NAMALWA (cell line): ENCODE results near the gene UCK1.

Source experiments
- DNase-seq: peaks from one replicate; pipeline ENCODE4 v3.0.0-alpha.2; 2015; ENCODE audit warnings: low spot score

Gene UCK1

DNA sequence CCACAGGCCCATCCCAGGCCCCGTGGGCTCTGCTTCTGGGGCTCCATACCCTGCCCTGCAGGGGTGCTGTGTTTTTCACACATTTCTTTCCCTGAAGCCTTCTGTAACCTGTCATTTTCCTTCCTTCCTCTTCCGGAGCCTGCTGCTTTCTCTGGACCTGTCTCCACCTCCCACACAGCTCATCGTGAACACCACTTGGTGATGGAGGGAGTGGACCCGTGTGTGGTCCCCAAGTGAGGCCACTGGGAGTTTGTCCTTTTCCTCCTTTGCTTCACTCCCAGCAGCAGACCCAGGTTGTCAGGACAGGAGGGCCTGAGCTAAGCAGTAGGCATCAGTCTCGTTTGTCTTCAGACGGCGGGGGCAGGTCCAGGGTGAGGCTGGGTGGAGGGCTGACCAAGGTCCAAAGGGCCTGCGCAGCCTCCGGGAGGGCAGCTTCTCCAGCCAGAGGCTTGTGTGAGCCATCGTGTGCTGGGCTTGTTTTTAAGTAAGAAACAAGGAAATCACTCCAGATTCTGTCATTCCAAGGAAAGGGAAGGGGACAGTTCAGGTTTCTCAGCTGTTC is 34.1 kb downstream of the UCK1 start:
- DNase-seq, result no peak

DNA sequence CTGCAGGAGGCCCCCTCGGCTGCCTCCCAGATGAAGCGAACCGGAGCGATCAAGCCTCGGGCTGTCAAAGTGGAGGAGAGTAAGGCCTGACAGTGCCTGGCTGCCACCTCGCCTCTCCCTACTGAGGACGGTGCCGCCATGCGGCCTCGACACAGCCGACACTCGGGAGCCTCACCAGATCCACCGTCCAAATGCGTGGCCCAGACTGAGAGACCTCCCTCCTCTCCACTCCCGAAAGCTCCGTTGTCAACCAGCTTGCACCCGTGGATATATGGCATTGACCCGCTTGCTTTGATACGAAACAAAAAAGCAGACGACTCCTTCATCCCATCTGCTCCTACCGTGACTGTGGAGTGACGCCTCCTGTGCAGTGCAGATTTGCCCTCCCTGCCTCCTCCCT is 35.3 kb downstream of the UCK1 start:
- DNase-seq, result no peak

DNA sequence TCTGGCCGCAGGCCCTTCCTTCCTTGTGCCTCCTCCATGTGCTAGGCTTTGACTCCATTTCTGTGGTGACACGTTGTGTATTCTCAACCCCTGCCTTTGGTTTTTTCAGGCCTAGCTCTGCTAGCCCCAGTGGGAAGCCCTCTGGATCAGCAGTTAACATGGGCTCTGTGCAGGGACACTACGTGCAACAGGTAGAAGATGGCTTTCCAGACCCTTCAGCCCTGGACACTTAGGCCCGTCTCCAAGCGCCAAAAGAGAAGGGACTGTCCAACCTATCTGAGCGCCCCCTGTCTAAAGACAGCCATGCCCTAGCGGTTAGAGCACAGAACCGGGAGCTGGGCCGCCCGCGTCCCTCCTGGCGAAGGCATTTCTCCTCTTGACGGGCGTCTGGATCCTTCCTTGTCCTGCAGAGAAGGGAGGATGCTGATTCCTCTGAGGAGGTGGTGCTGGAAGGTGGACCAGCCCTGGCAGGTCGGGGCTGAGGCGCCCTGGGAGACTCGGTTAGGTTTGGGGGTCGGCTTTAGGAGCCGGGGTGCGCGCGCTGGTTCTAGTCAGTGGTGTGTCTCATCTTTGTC is 36.7 kb downstream of the UCK1 start:
- no peak for DNase-seq

DNA sequence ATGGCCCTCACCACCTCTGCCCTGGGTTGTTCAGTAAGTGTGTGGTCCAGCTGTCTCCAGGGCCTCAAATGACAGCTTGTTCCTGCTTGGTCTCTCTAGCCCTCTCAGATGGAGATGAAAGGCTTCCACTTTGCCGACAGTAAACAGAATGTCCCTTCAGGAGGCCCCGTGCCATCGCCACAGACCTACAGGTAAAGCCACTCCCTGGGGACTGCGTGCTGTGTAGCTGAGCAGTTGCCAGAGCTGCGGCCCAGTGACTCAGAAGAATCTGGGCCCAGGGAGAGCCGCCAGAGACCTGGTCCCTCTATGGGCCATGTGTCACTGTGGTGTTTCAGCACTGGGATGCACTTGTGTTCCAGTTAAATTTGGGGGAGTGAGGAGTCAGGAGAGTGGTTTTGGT is 39.0 kb downstream of the UCK1 start:
- no peak for DNase-seq

DNA sequence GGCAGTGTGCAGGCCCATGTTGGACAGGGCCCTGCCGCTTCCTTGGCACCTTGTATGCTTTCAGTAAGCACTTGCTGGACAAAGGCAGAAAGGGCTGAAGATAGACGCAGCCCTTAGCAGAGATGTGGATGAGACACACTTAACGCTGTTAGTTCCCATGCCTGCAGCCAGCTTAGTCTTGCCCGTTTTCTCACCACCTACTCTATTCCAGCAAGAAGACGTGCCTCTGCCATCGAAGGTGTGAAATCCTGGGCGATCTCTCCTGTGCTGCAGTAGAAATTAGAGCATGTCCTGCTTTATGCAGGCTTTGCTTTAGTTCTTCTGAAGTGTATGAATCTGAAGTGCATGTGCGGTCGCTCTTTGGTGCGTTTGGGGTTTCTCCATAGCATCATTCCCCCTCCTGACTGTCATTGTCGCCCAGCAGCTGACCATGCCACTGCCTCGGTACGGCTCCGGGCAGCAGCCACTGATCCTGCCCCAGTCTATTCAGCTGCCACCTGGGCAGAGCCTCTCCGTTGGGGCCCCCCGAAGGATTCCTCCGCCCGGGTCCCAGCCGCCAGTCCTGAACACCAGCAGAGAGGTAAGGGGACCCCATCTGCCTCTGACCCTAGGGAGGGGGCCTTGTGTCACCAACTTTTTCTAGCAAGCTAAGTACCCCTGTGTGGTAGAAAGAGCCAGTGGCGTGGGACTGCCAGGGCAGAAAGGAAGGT is 39.9 kb downstream of the UCK1 start:
- DNase-seq, result no peak

DNA sequence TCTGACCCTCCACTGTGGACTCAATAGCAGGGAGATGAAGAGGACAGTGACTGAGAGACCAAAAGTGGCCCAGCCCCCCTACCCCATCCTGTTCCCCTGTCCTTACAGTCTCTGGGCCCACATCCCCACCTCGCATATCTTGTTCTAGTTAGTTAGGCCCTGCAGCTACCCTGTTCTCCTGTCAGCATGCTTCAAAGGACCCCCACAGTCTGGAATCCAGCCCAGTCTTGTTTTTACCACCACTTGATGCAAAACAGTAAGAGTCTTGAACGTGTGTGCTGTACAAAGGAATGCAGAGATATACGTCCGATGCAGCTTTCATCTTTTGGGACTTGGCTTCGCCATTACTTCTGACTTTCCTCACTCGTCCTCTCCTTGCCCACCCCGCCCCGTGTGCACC is 40.5 kb downstream of the UCK1 start:
- no peak for DNase-seq

DNA sequence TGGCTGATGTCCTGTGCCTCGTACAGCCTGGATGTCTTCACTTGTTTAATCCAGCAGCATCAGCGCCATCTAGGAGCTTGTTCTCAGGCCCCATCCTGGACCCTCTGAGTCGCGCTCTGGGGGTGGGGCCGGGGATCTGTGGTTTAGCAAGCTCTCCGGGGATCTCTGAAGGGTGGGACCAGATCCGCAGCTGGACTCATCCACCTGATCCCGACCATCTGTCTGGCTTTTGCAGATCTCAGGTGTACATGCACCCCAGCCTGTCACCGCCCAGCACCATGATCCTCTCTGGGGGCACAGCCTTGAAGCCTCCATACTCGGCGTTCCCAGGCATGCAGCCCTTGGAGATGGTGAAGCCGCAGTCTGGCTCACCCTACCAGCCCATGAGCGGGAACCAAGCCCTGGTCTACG is 43.4 kb downstream of the UCK1 start:
- no peak for DNase-seq

DNA sequence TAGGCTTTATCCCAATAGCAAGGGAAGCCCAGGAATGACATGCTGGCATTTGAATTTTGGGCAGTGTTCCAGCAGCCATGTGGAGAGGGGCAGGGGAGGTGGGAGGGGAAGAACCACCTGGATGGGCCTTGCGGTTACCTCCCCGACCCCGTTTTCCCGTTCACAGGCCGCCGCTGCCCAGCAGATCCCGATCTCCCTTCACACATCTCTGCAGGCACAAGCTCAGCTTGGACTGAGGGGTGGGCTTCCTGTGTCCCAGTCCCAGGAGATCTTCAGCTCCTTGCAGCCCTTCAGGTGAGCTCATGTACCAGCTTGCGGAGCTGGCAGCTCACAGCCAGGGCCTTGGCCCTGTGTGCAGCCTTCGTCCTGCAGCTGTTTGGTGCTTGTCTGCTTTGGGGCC is 44.1 kb downstream of the UCK1 start:
- DNase-seq, result no peak

DNA sequence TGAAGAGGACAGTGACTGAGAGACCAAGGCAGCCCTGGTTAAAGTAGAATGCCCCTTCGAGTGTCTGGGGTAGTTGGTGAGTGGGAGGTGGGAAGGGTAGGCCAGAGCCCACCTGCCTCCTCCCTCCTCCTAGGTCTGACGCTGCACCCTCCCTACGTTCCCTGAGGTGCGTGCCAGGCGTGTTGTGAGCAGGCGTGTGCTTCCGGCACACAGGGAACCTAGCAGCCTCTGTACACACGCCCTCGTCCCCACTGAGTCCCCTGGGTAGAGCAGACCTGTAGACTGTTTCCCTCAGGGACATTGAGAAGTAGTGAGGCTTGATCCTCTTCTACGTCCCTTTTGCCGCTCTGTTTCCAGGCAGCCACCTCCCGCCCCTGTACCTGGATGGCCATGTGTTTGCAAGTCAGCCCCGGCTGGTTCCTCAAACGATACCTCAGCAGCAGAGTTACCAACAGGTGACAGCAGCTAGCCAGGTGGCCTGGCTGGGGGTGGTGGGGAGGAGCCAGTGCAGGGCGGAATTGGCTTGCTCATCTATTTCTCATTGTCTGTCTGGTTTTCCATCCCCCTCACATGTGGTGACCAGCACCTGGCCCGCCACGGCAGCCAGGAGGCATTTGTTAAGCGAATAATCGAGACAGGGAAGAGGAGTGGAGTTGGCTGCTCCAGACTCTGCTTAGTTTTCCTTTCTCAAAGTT is 45.2 kb downstream of the UCK1 start:
- no peak for DNase-seq

DNA sequence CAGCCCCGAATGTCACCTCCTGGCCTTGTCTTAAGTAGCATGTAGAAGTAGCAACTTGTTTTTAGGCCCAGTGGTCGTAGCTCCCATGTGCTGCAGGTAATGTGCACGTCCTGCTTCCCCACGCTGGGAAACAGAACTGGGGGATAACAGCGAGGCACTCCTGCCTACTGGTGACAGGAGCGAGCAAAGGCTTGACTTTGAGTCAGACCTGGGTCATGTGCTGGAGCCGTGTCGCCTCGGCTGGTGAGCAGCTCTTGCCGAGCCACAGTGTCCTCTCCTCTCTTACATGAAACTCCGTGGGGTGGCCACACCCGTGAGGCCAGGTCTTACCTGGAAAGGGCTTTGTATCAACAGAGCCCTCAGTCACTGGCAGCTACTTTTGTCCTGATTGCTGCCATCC is 45.9 kb downstream of the UCK1 start:
- DNase-seq, result no peak

DNA sequence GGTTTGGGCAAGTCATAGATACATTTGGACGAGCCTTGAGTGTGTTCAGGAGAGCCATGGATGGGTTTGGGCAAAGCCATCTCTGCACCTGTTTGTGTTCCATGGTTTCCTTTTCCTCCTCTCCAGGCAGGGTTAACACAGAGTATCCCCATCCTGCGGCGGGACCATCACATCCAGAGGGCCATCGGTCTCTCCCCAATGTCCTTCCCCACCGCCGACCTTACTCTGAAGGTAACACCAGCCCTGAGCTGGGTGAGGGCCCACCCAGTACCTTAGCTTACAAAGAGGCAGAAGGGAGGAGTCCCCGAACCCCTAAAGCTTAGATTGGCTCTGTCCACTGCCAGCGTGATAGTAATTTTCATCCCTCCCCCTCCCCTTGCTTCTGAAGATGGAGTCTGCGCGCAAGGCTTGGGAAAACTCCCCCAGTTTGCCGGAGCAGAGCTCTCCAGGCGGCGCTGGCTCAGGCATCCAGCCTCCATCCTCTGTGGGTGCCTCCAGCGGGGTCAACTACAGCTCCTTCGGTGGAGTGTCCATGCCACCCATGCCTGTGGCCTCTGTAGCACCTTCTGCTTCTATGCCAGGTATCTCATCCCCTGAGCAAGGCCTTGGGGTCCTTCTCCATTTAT is 46.4 kb downstream of the UCK1 start:
- no peak for DNase-seq

DNA sequence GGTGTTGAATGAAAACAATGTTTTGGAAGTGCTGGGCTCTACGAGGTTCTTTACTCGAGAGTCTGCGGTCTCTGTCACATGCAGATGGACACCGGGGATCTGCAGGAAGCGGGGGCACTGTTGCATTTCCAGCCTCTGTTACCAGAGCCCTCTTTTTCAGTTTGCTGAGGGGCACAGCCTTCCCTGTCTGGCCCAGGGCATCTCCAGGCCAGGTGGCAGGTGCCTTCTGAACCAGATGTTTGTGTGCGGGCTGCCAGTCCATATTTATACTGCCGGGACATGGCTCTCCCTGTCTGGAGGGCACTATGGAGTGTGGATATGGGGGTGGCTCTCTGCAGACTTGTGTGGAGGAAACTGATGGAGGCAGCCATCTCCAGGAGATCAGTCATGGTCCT is 47.0 kb downstream of the UCK1 start:
- no peak for DNase-seq

DNA sequence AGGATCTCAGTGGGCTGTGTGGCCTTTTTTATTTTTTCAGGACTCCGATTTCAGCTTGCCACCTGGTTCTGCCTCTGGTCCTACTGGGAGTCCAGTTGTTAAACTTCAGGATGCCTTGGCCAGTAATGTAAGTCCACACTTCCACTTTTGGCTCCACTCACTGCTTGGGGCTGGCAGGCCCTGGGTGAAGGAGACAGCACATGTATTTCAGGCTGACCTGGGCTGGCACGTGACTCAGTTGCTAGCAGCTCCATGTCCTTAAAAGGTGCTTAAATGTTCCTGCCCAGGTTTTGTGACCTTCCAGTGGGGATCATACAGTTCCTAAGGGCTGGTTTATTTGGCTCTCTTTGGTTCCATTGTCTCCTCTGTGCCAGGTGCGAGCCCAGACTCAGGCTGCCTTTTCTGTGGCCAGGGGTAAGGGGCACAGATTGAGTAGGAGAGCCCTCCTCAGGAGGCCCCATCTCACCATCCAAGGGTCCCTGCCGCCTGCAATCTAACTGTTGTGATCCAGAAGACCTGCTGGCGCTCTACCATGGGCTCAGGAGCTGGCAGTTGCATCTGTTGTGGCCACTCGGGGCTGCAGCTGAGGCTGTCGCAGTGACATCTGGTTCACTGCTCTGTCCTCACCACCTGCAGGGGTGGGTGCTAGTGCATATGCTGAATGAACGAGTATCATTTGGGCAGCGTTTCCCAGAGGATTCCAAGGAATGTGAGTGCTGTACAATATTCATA is 47.6 kb downstream of the UCK1 start:
- DNase-seq, result no peak

DNA sequence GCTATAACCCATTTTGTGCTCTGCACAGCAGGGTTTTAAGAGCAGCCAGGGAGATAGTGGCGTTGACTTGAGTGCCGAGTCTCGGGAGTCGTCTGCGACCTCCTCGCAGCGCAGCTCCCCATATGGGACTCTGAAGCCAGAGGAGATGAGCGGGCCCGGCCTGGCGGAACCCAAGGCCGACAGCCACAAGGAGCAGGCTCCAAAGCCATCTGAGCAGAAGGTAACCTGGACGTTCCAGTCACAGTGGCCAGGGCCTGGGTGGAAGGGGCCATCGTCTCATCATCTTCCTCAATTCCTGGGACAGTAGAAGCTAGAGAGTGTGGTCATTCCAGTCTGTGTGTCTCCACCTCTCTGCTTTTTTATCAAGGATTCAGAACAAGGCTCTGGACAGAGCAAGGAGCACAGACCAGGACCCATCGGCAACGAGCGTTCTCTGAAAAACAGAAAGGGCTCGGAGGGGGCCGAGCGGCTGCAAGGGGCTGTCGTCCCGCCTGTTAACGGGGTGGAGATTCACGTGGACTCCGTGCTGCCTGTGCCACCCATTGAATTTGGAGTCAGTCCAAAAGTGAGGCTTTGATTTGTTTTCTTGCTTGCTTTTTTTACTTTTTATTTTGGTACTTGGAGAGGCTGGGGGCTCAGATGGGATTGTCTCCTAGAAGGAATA is 48.6 kb downstream of the UCK1 start:
- DNase-seq, result no peak

DNA sequence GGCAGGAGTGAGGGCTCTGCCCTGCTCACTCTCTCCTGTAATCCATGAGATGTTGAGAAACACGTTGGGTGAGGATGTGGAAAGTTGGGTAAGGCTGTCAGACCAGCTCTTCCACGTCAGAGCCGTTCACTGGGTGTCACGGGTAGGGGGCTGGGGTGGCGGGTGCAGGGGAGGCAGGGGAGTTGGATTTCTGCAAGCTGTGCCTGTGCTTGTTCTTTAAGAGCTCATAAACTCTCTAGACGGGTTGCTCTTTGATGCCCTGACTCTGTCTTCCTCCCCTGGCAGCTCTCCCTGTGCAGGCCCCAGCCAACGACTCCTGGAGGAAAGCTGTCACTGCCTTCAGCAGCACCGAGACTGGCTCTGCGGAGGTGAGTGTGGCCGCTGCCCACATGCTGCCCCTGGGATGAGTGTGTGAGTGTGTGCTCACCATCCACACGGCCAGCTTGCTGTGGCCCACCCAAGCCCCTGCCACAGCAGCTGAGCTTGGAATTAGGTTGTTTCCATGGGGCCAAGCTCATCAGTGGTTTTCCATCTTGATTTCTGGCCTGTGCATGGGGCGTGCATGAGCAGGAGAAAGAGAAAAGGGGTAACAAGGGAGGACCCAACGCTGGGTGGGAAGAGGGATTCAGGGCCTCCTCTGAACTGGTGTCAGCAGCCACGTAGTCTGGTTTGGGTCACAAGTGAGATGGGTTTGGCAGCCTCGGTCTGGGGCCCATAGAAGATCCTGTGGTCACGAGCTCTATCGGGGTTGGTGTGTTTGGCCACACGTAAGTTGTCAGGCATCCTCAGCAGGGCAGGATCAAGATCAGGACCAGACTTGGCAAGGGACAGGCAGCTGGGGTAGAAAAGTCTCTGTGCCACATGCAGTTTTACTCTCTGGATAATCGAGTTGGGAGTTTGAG is 49.4 kb downstream of the UCK1 start:
- DNase-seq, result no peak

DNA sequence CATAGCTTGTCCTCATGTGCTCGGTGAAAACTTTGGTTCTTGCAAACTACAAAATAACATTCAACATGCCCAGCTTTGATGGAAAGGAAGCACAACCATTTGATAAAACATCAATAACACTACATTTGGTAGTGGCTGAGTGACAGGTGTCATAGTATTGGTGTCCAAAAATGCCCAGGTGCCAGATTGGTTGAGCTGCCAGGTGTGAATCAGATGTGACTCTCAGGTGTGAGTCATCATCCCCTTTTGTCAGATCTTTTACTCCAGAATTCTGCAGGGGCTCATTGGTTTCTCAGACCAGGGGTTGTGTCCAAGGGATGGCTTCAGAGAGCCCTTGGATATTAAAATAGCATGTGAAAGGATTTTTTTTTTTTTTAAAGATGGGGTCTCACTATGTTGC is 50.8 kb downstream of the UCK1 start:
- DNase-seq, result no peak

DNA sequence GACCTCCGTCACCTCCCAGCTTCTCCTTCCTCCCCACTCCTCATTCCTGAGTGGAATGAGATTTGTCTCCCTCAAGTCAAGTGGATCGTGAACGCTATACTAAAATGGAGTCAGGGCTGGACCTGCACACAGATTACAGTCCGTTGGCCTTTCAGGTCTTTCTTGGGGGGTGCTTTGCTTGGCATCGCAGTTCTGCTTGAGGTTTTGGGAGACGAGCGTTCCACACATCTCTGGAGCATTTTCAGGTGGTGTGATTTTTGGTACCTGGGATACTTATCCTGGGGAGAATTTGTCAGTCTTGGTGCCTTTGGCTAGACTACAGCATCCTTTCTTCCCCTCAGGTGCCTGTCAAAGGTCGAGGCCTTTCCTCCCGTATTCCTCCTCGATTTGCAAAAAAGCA is 52.2 kb downstream of the UCK1 start:
- no peak for DNase-seq

DNA sequence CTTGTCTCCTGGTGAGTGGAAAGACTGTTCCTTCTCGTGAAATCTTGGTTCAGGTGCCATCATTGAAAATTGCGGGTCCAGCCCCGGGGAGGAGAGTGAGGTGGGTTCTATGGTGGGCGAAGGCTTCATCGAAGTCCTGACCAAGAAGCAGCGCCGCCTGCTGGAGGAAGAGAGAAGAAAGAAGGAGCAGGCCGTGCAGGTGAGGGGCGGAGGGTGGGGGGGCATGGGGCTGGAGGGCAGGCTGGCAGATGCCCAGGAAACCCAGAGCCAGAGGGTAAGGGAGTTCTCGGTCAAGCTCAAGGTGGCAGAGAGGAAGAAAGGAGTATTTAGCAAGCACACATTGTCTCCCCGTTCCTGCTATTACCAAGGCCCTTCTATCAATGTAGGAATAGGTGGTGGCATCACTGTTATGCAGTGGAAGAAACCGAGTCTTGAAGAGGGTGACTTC is 52.6 kb downstream of the UCK1 start:
- peak; percentile 79 for DNase-seq

DNA sequence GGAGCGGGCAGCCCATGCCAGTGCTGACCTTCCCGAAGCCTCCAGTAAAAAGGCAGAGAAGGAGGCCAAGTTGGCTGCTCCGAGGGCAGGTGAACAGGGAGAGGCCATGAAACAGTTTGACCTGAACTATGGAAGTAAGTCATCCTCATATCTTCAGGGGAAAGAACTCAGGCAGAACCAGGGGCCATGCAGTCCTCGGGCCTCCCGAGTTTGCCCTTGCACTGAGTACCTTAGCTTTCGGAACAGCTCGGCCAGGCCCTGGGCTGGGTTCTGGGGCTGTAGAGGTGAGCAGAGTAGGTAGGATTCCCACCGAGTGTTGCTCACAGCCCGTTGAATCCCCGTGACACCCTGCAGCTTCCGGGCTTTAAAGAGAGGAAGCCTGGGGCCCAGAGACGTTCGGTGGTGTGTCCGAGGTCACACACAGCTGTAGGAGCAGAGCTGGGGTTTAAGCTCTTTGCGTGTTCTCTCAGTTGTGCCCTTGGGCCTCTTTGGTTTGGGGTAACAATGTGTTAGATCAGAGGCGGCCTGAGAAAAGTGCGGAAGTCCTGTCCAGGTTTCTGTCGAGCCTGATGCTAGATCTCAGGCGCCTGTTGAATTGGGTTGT is 53.1 kb downstream of the UCK1 start:
- no peak for DNase-seq

DNA sequence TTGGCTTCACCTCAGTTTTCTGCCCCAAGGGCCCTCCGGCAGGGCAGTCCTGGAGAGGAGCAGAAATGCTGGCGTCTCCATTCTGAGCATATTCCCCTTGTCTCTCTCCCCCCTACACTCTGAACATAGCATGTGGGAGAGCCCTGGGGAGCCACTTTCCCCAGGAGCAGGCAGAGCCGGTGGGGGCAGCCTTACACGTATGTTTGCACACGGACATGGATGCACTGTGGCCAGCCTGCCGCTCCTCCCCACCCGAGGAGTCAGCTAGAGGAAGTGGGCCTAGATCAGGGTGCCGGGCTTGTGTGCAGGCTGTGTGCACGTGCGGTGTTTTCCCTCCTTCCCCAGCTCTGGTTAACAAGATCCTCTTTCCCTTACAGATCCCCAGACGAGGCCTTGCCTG is 53.7 kb downstream of the UCK1 start:
- no peak for DNase-seq
